ENCODE data around the gene ACP6.

ACP6 gene

GRCh38 chr1:147618771-147619170, 51.6 kb downstream of the ACP6 start:
- no peak for FAIRE-seq

DNA sequence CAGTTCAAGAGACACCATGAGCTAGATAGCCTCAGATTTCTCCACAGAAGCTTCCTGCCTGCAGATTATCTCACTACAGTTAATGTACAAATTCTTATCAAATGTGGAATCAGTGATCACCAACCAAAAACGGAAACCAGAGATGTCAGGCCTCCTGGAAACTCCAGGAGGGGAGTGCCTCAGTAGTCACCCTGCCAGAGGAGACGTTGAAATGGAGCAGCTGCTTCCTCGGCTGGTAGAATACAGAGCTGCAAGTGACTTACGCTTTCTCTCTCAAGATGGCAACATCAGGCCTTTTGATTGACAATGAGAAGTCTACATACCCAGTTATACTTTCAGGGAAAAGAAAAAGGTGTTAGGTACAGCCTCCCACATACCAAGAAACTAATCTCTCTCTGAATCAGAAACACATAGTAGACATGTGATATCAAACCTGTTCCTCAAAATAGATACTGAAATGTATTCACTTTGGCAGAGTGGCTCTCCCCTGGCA, 52.2 kb downstream of the ACP6 start:
- FAIRE-seq = no peak

DNA sequence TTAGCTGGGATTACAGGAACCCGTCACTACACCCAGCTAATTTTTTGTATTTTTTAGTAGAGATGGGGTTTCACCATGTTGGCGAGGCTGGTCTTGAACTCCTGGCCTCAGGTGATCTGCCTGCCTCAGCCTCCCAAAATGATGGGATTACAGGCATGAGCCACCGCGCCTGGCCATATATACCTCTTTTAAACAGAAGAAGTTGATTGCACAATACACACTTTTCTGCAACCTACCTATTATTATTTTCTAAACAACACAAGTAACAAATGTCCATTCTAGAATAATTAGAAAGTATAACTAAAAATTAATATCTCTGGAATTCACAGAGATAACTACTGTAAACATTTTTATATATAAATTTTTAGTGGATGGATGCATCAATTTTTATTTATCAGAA, 55.4 kb downstream of the ACP6 start:
- peak; percentile 74 for FAIRE-seq

DNA sequence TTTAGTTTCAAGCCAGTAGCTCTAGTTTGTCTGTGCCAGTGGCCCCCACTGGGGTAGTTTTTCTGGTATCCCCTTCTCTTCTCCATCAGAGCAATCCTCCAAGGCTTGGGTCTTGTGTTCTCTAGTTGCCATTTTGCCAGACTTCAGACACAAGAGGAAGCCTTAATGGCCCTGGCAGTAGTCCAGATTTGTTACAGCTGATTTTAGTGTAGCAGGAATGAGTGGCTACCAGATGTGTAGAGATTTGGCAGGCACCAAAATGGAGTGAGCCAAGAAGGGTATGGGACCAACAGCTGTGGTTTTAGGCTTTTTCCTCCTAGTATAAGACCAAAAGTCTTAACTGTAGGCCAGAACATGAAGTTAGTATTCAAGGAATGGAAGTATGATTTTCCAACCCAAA, 56.8 kb downstream of the ACP6 start:
- FAIRE-seq = no peak

- no peak for FAIRE-seq
These were observed 58.0 kb downstream of the ACP6 start for GRCh38 chr1:147612366-147612765.

- no peak for FAIRE-seq
These were observed 58.7 kb downstream of the ACP6 start for GRCh38 chr1:147611586-147611985.

GRCh38 chr1:147611021-147611426, 59.3 kb downstream of the ACP6 start:
- FAIRE-seq = no peak

GRCh38 chr1:147609358-147609757, 61.0 kb downstream of the ACP6 start:
- FAIRE-seq = no peak

GRCh38 chr1:147608596-147608995, 61.7 kb downstream of the ACP6 start:
- no peak for FAIRE-seq

DNA sequence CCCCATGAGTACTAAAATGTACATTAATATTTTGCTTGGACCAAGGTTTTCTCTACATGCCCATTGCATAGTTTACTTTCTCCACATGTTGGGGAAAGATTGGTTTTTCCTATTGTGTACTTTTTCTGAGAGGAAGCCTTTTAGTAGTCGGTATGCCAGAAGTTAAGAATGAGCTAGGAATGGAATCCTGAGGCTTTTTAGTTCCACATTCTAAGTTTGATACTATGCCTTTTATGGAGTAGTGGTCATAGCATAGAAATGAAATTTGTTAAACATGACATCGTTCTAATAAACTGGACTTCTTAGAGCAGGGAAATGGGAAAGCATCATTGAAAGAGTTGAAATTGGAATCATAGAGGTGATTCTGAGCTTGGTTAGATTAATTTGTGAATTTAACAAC, 64.7 kb downstream of the ACP6 start:
- no peak for FAIRE-seq

- peak; percentile 33 for FAIRE-seq
These were observed 66.3 kb downstream of the ACP6 start for GRCh38 chr1:147603986-147604385.

DNA sequence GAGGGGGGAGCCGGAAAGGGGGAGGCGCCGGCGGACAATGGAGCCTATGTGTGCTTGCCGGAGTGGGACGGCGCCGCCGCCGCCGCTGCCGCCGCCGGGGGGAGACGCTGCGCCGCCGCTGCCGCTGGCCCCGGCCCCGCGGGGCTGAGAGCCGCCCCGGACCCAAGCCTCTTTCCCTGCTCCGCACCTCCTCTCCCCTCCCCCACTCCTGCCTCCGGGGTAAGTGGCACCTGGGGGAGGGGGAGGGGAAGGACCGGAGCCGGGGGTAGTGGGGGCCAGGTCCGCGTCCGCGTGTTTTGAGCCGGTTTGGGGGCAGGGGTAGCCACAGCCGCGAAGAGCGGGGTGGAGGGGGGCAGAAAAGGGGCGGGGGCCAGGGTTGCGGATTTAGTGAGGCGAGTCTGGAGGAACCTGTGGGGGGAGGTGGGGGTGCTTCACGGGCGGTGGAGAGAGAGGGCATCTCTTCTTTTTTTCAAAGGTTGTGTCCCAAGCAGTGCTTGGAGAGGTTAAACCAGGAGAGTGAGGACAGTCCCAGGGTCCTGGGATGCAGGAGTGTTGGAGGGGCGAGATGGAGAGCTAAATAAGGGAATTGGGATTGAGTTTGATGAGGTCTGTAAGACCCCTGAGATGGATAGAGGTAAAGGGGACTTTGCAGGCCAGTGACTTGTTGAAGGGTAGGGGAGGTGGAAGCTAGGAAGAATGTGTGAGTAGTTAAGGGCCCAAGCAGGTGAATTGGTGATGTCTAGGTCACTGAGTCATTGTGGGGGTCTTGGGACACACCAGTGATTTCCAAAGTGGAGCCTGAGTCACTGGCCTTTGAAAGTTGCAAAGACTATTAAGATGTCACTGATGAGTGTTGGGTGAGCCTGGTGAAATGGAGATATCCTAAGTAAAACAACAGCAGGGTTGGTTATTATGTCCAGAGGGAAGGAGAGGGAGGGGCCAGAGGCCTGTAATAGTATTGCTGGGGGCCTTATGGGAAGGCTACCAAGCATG, 69.9 kb downstream of the ACP6 start:
- FAIRE-seq = no peak

- FAIRE-seq = peak; percentile 39
These were observed 70.8 kb downstream of the ACP6 start for GRCh38 chr1:147599362-147600118.

DNA sequence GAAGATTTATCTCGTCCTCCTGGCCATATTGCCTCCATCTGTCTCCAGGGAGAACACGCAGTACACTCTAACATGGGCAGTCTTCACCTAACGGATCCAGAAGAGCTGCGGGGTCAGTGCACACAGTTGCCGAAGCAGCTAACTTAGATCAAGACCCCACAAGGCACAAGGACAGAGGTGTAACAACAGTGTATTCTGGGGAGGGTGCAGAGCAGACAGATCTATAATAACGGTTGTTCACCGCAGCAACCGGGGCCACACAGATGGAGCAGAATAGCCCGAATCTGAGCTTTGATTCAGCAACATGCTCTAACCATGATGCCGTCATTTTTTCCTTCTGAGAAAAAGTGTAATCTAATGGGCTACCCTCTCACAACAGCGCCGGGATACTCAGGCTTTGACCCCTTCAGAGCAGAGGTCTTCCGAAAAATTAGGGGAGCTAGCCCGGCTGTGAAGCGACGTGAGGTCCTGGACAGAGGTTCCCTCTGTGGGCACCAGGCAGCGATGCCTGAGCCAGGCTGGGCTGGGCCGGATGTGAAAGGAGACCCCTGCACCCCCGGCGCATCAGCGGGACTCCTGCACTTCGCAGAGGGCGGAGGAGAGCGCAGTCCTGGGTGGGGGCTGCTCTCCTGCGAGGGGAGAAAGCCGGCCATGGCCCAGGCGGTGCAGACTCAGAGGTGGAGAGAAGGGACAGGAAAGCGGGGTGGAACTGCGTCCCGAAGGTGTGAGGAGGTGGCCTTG, 71.5 kb downstream of the ACP6 start:
- no peak for FAIRE-seq

DNA sequence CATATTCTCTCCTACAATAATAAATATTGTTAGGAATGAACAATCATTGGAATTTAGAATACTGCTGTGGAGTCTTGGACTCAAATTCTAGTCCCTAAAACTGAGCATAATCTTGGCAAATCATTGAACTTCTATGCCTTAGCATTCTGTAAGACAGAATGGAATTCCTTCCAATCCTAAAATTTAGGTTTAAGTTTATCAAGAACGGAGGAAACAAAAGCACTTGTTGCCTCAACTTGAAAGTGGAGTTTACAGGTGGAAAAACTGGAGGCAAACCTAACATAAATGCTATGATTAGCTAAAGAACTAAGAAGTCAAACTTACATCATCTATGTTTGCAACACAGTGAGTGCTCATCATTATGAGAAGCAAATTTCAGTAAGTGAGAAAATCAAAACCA, 73.3 kb downstream of the ACP6 start:
- FAIRE-seq = no peak
